Measurements from ENCODE around the gene GPATCH2.

The GPATCH2 gene

GRCh38 chr1:217506878-217507277 is 124.0 kb downstream of the GPATCH2 start:
- no peak for DNase-seq (ENCODE audit: low spot score)
- Histone ChIP-seq H3K27ac (no peak overlapping the region), H3K4me3 (no peak overlapping the region)
- TF ChIP-seq, protein P1, sequence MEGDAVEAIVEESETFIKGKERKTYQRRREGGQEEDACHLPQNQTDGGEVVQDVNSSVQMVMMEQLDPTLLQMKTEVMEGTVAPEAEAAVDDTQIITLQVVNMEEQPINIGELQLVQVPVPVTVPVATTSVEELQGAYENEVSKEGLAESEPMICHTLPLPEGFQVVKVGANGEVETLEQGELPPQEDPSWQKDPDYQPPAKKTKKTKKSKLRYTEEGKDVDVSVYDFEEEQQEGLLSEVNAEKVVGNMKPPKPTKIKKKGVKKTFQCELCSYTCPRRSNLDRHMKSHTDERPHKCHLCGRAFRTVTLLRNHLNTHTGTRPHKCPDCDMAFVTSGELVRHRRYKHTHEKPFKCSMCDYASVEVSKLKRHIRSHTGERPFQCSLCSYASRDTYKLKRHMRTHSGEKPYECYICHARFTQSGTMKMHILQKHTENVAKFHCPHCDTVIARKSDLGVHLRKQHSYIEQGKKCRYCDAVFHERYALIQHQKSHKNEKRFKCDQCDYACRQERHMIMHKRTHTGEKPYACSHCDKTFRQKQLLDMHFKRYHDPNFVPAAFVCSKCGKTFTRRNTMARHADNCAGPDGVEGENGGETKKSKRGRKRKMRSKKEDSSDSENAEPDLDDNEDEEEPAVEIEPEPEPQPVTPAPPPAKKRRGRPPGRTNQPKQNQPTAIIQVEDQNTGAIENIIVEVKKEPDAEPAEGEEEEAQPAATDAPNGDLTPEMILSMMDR (IDR thresholded peaks at IDR 0.05) = no peak

- no peak for DNase-seq (ENCODE audit: low spot score)
- no peak overlapping the region for H3K27ac ChIP-seq
- TF ChIP-seq, protein P1 (IDR thresholded peaks at IDR 0.05) = no peak
- no peak overlapping the region for H3K4me3 ChIP-seq
These were observed 132.7 kb downstream of the GPATCH2 start for GRCh38 chr1:217498209-217498608.

GRCh38 chr1:217495249-217495648 is 135.6 kb downstream of the GPATCH2 start:
- TF ChIP-seq, protein P1 (IDR thresholded peaks at IDR 0.05) = no peak
- Histone ChIP-seq H3K4me3 (no peak overlapping the region), H3K27ac (no peak overlapping the region)
- DNase-seq (ENCODE audit: low spot score) = no peak

GRCh38 chr1:217494767-217495166 is 136.1 kb downstream of the GPATCH2 start:
- no peak overlapping the region for H3K27ac ChIP-seq
- DNase-seq (ENCODE audit: low spot score) = no peak
- TF ChIP-seq, protein P1 (IDR thresholded peaks at IDR 0.05) = no peak
- H3K4me3 ChIP-seq = no peak overlapping the region

GRCh38 chr1:217493290-217493689 is 137.6 kb downstream of the GPATCH2 start:
- Histone ChIP-seq H3K27ac (no peak overlapping the region), H3K4me3 (no peak overlapping the region)
- no peak for DNase-seq (ENCODE audit: low spot score)
- TF ChIP-seq, protein P1 (IDR thresholded peaks at IDR 0.05) = no peak

GRCh38 chr1:217484871-217485270 is 146.0 kb downstream of the GPATCH2 start:
- TF ChIP-seq, protein P1 (IDR thresholded peaks at IDR 0.05) = no peak
- DNase-seq (ENCODE audit: low spot score) = no peak
- Histone ChIP-seq H3K27ac (no peak overlapping the region), H3K4me3 (no peak overlapping the region)

DNA sequence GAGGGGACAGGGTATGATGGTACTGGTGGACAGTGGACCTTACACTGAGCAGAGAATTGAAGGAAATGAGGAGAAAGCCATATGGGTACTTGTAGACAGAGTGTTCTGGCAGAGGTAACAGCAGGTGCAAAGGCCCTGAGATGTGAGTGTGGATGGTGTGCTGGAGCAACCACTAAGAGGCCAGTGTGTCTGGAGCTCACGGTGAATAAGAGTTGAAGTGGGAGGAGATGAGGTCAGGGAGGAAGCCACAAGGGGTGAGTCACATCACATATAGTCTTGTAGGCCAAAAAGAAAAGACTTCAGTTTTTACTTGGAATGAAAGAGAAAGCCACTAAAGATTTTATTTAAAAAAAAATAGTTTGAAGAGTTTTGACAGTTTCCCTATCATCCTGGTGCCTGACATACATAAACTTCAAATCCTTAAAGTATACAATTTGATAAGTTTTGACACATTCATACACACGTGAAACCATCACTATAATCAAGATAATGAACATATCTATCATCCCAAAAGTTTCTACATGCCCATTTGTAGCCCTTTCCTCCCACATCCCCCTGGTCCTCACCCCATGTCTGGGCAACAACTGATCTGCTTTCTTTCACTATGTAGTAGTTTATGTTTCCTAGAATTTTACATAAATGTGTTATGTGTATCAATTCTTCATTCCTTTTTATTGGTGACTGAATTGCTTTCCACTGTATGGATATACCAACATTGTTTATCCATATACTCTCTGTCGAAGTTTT is 148.4 kb downstream of the GPATCH2 start:
- TF ChIP-seq, protein P1 (IDR thresholded peaks at IDR 0.05) = no peak
- no peak for DNase-seq (ENCODE audit: low spot score)
- H3K4me3 ChIP-seq = no peak overlapping the region
- no peak overlapping the region for H3K27ac ChIP-seq
